ENCODE measurements around the gene OR10AD1. TPM values are rescaled to one million over a fixed set of nuclear protein-coding genes. Genes with fewer than 3 reads are reported as not detected.

OR10AD1 gene
- total and polyA plus RNA-seq, 10 of the 15 experiments (the other 5 are each of a cell fraction or from before 2014, with no cell fraction given) = 0.04 to 0.12 TPM; not detected in 8

- WGBS (ENCODE audit: insufficient coverage, insufficient replicate concordance, low lambda C conversion rate, missing lambda C conversion rate) = 0% methylated on average over 1 of the region's 1 CpG
- Histone ChIP-seq H3K4me3 (no peak overlapping the region), H3K36me3 (ENCODE audit: control insufficient read depth in 2 of 2, insufficient read depth in 2 of 2, low read length in 1 of 2) (no peaks in the 10 kb centered on the region), H2AFZ (ENCODE audit: control insufficient read depth, low read depth, low read length) (no peak overlapping the region), H4K20me1 (ENCODE audit: control insufficient read depth, insufficient read depth) (no peaks in the 10 kb centered on the region), H3K27me3 (replicated peaks in 1 of 2; ENCODE audit: control insufficient read depth in 2 of 2, insufficient read depth in 2 of 2, low read length in 1 of 2) (peaks cover 6 to 7% of the 10 kb centered on the region in 2 experiments), H3K4me1 (ENCODE audit: control insufficient read depth, insufficient read depth, low read length) (peaks cover 5% of the 10 kb centered on the region), H3K9me3 (replicated peaks; ENCODE audit: control insufficient read depth, insufficient read depth, low read length) (no peaks in the 10 kb centered on the region; the same call in 2 of the 3 replicates), H3K79me2 (ENCODE audit: control insufficient read depth, insufficient read depth, low read length) (no peaks in the 10 kb centered on the region), H3K9ac (ENCODE audit: control insufficient read depth, insufficient read depth, low read length) (no peak overlapping the region), H3K4me2 (ENCODE audit: control insufficient read depth, insufficient read depth) (no peak overlapping the region), H3K27ac (ENCODE audit: control insufficient read depth, insufficient read depth) (no peak overlapping the region)
- in situ Hi-C loops (cut with MboI) = no loop called here
- RAD21 ChIA-PET (ENCODE audit: unreplicated experiment) = no interaction called here
- DNase-seq (ENCODE audit: low read depth, low spot score) = no peak
- intact Hi-C loops (cut with micrococcal nuclease; ENCODE audit: unreplicated experiment) = no loop called here
- CTCF ChIA-PET = interaction anchor here (1.8 kb wide), 1 partner anchor 9 kb away, joined by 10 read pairs; no protein-coding TSS in a partner anchor
- no peak for ATAC-seq
- no TSS peak for BruUV-seq (replicated peaks)
- POLR2A ChIA-PET = no interaction called here
- SMC1A ChIA-PET (ENCODE audit: uncharacterized antibody, unreplicated experiment) = interaction anchor here (1.1 kb wide), 1 partner anchor 9 kb away, joined by 4 read pairs; no protein-coding TSS in a partner anchor
- FAIRE-seq = no peak
- TF ChIP-seq CBFB (IDR thresholded peaks at IDR 0.05; ENCODE audit: low read depth) (no peak), RFX5 (IDR thresholded peaks at IDR 0.05; ENCODE audit: low read depth, low read length) (no peak), ATF3 (IDR thresholded peaks at IDR 0.05; ENCODE audit: borderline replicate concordance, extremely low read depth, low read depth, low read length) (no peak), SMAD1 (IDR thresholded peaks at IDR 0.05; ENCODE audit: low read depth, partially characterized antibody) (no peak), SIX5 (IDR thresholded peaks at IDR 0.05; ENCODE audit: low read depth, low read length, severe bottlenecking) (no peak), RCOR1 (conservative IDR thresholded peaks at IDR 0.05; ENCODE audit: low read depth, low read length) (no peak), EGR1 (IDR thresholded peaks at IDR 0.05; ENCODE audit: borderline replicate concordance in 1 of 2, low read depth in 2 of 2, low read length in 2 of 2) (no peak), SKIL (IDR thresholded peaks at IDR 0.05; ENCODE audit: low read depth, poor library complexity, severe bottlenecking) (no peak), TCF7 (IDR thresholded peaks at IDR 0.05; ENCODE audit: borderline replicate concordance) (no peak), KLF5 (IDR thresholded peaks at IDR 0.05; ENCODE audit: partially characterized antibody) (no peak), HSF1 (IDR thresholded peaks at IDR 0.05; ENCODE audit: low read depth, low read length) (no peak), NR2C1 (IDR thresholded peaks at IDR 0.05) (no peak), ZBTB4 (CRISPR knock-in tag; IDR thresholded peaks at IDR 0.05) (no peak), MLLT1 (IDR thresholded peaks at IDR 0.05) (no peak)
Observed at GRCh38 chr12:48180424-48180823, 22.7 kb downstream of the OR10AD1 start.
